Vagina (tissue), 2 donors: ENCODE data around the gene ANKS1A.

Source experiments
- CTCF ChIP-seq, 3 experiments: fragments of 450-650 bp in 2 of 3; fragments of 200-600 bp in 1 of 3; sonication (generic) in 1 of 3; IDR thresholded peaks; one replicate each; pipeline ENCODE4 v1.5.1; 2017 to 2019; ENCODE audit warnings: antibody characterized with exemption in 3 of 3, mild to moderate bottlenecking in 2 of 3, moderate library complexity in 2 of 3
- POLR2A ChIP-seq, 2 donors: fragments of 450-650 bp; IDR thresholded peaks; one replicate each; pipeline ENCODE4 v1.6.1; 2017; ENCODE audit warnings: antibody characterized with exemption in 2 of 2, mild to moderate bottlenecking in 2 of 2, moderate library complexity in 2 of 2
- POLR2AphosphoS5 ChIP-seq, 2 donors: sonication (generic); formaldehyde crosslinking; IDR thresholded peaks; one replicate each; pipeline ENCODE4 v1.9.0; 2017; ENCODE audit warnings: antibody characterized with exemption in 2 of 2, mild to moderate bottlenecking in 2 of 2, low read depth in 1 of 2; ENCODE audit not compliant: insufficient read depth in 1 of 2

GRCh38 chr6:35105078-35105477 is 216.0 kb downstream of the ANKS1A start:
- TF ChIP-seq CTCF (IDR thresholded peaks at IDR 0.05): no peak
- TF ChIP-seq POLR2AphosphoS5 (IDR thresholded peaks at IDR 0.05; ENCODE audit: insufficient read depth in 1 of 2, low read depth in 1 of 2): no peak
- no peak for TF ChIP-seq POLR2A (IDR thresholded peaks at IDR 0.05)
